WERI-Rb-1 (cell line): ENCODE data around the gene KLHL5.

ENCODE experiments used
- DNase-seq: peaks from one replicate; pipeline ENCODE4 v3.0.0-alpha.2; 2020
- H3K27ac ChIP-seq: fragments of 250-450 bp; sonication (Bioruptor Pico); 2 replicates; pipeline ENCODE4 v1.5.1; 2020; ENCODE audit warnings: mild to moderate bottlenecking, moderate library complexity
- H3K27me3 ChIP-seq: fragments of 250-450 bp; sonication (Bioruptor Pico); 2 replicates; pipeline ENCODE4 v1.5.1; 2021; ENCODE audit warnings: mild to moderate bottlenecking, low read depth, moderate library complexity; ENCODE audit not compliant: insufficient read depth, severe bottlenecking
- H3K36me3 ChIP-seq: fragments of 250-450 bp; sonication (Bioruptor Pico); 2 replicates; pipeline ENCODE4 v1.5.1; 2020; ENCODE audit warnings: mild to moderate bottlenecking, moderate library complexity
- H3K4me3 ChIP-seq: 2 replicates; pipeline ENCODE4 v1.5.1; 2011; ENCODE audit warnings: low read depth, mild to moderate bottlenecking, control low read depth, low read length
- H3K9me3 ChIP-seq: fragments of 250-450 bp; sonication (Bioruptor Pico); 2 replicates; pipeline ENCODE4 v1.5.1; 2021; ENCODE audit warnings: mild to moderate bottlenecking, moderate library complexity; ENCODE audit not compliant: severe bottlenecking
- TF ChIP-seq, protein P1 (sequence below): IDR thresholded peaks from 2 replicates; pipeline ENCODE4 v1.5.1; 2011; ENCODE audit warnings: low read depth, mild to moderate bottlenecking, control low read depth, inconsistent platforms, low read length

Gene KLHL5

DNA sequence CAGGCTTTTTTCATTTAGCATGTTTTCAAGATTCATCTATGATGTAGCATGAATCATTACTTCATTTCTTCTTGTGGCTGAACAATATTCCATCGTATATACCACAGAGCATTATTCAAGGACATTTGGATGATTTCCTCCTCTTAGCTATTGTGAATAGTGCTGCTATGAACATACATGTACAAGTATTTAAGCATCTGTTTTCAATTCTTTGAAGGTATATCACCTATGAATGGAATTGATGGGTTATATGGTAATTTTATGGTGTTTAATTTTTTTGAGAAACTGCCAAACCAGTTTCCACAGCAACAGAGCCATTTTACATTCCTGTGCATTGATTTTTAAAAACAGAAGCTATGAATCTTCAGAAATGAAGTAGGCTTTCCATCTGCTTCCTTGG is 84.2 kb downstream of the KLHL5 start:
- Histone ChIP-seq H3K36me3 (no peaks in the 10 kb centered on the region), H3K27ac (no peak overlapping the region), H3K9me3 (no peaks in the 10 kb centered on the region), H3K27me3 (no peaks in the 10 kb centered on the region), H3K4me3 (no peak overlapping the region)
- TF ChIP-seq, protein P1, sequence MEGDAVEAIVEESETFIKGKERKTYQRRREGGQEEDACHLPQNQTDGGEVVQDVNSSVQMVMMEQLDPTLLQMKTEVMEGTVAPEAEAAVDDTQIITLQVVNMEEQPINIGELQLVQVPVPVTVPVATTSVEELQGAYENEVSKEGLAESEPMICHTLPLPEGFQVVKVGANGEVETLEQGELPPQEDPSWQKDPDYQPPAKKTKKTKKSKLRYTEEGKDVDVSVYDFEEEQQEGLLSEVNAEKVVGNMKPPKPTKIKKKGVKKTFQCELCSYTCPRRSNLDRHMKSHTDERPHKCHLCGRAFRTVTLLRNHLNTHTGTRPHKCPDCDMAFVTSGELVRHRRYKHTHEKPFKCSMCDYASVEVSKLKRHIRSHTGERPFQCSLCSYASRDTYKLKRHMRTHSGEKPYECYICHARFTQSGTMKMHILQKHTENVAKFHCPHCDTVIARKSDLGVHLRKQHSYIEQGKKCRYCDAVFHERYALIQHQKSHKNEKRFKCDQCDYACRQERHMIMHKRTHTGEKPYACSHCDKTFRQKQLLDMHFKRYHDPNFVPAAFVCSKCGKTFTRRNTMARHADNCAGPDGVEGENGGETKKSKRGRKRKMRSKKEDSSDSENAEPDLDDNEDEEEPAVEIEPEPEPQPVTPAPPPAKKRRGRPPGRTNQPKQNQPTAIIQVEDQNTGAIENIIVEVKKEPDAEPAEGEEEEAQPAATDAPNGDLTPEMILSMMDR = no peak
- no peak for DNase-seq

DNA sequence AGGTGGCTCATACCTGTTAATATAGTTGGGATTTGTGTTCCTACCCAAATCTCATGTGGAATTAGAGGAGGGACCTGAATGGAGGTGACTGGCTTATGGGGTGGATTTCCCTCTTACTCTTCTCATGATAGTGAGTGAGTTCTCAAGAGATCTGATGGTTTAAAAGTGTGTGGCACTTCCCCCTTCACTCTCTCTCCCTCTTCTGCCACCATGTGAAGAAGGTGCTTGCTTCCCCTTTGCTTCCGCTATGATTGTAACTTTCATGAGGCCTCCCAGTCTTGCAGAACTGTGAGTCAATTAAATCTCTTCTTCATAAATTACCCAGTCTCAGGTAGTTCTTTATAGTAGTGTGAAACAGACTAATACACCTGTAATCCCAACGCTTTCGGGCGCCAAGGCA is 92.0 kb downstream of the KLHL5 start:
- DNase-seq = no peak
- no peak overlapping the region for H3K4me3 ChIP-seq
- H3K27me3 ChIP-seq = no peaks in the 10 kb centered on the region
- no peaks in the 10 kb centered on the region for H3K9me3 ChIP-seq
- TF ChIP-seq, protein P1 = no peak
- no peak overlapping the region for H3K27ac ChIP-seq
- no peaks in the 10 kb centered on the region for H3K36me3 ChIP-seq

- Histone ChIP-seq H3K9me3 (no peaks in the 10 kb centered on the region), H3K27me3 (no peaks in the 10 kb centered on the region), H3K4me3 (no peak overlapping the region), H3K36me3 (no peaks in the 10 kb centered on the region), H3K27ac (no peak overlapping the region)
- DNase-seq = no peak
- TF ChIP-seq, protein P1 = no peak
Measured at GRCh38 chr4:39157520-39157919, 95.5 kb downstream of the KLHL5 start.

DNA sequence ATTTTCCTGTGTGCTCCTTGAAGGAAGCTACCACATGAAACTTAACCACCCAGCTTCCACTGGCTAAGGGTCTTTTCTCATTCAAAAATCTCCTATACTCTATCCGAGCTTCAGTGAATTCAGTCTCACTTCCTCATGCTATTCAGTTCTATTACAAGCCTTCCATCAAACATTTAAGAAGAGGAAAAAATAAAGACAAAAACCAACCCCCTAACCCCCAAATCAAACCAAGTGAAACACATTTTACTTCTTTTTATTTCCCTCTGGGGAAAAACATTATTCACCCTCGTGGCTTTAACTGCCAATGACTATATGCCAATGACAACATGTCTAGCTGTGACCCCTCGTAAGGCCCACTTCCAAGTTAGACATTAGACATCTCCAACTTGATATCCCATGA is 104.1 kb downstream of the KLHL5 start:
- no peak for DNase-seq
- no peak overlapping the region for H3K4me3 ChIP-seq
- no peak overlapping the region for H3K27ac ChIP-seq
- TF ChIP-seq, protein P1 = no peak
- H3K36me3 ChIP-seq = no peaks in the 10 kb centered on the region
- no peaks in the 10 kb centered on the region for H3K9me3 ChIP-seq
- no peaks in the 10 kb centered on the region for H3K27me3 ChIP-seq

DNA sequence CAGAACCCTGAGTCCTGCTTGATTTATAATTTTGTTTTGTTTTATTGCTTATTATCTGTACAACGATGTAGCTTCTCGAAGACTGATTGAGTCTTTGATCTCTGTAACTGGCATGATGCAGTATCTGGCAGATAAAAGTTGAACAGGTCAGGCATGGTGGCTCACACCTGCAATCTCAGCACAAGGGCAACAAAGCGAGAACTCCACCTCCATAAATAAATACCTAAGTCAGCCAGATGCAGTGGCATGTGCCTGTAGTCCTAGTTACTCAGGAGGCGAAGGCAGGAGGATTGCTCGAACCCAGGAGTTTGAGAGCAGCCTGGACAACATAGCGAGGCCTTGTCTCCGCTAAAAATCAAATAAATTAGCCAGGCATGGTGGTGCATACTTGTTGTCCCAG is 104.6 kb downstream of the KLHL5 start:
- Histone ChIP-seq H3K9me3 (no peaks in the 10 kb centered on the region), H3K36me3 (no peaks in the 10 kb centered on the region), H3K4me3 (no peak overlapping the region), H3K27ac (no peak overlapping the region), H3K27me3 (no peaks in the 10 kb centered on the region)
- TF ChIP-seq, protein P1 = no peak
- DNase-seq = no peak

- Histone ChIP-seq H3K9me3 (no peaks in the 10 kb centered on the region), H3K27me3 (no peaks in the 10 kb centered on the region), H3K27ac (no peak overlapping the region), H3K4me3 (no peak overlapping the region), H3K36me3 (no peaks in the 10 kb centered on the region)
- no peak for DNase-seq
- TF ChIP-seq, protein P1 = no peak
Measured at GRCh38 chr4:39169426-39169825, 107.4 kb downstream of the KLHL5 start.
